Activated T-cell treated with anti-CD3 and anti-CD28 coated beads, Interleukin-2, amount 50 U/mL, for 24 hours (primary cell): ENCODE results near the gene PNPLA7.

ENCODE experiments used
- DNase-seq: peaks from one replicate; pipeline ENCODE4 v3.0.0-alpha.2; 2020
- H3K27ac Mint-ChIP-seq: 2 replicates; pipeline ENCODE4 v1.8.0; 2020; ENCODE audit warnings: mild to moderate bottlenecking, mixed read lengths
- H3K27me3 Mint-ChIP-seq: 2 replicates; pipeline ENCODE4 v1.8.0; 2020; ENCODE audit warnings: mixed read lengths
- H3K36me3 Mint-ChIP-seq: 2 replicates; pipeline ENCODE4 v1.8.0; 2020; ENCODE audit warnings: low read depth, mixed read lengths
- H3K4me1 Mint-ChIP-seq: 2 replicates; pipeline ENCODE4 v1.8.0; 2020; ENCODE audit warnings: low read depth, mixed read lengths
- H3K4me3 Mint-ChIP-seq: 2 replicates; pipeline ENCODE4 v1.8.0; 2020; ENCODE audit warnings: mild to moderate bottlenecking, moderate library complexity, mixed read lengths
- H3K9me3 Mint-ChIP-seq: 2 replicates; pipeline ENCODE4 v1.8.0; 2020; ENCODE audit warnings: mixed read lengths

PNPLA7 gene

GRCh38 chr9:137437691-137438590 lies 112.3 kb downstream of the PNPLA7 start:
- no peaks in the 10 kb centered on the region for H3K9me3 Mint-ChIP-seq
- no peak overlapping the region for H3K27ac Mint-ChIP-seq
- no peak for DNase-seq
- H3K4me3 Mint-ChIP-seq: no peak overlapping the region
- H3K4me1 Mint-ChIP-seq: peaks cover 2% of the 10 kb centered on the region
- H3K27me3 Mint-ChIP-seq: peaks cover 9% of the 10 kb centered on the region
- no peaks in the 10 kb centered on the region for H3K36me3 Mint-ChIP-seq

DNA sequence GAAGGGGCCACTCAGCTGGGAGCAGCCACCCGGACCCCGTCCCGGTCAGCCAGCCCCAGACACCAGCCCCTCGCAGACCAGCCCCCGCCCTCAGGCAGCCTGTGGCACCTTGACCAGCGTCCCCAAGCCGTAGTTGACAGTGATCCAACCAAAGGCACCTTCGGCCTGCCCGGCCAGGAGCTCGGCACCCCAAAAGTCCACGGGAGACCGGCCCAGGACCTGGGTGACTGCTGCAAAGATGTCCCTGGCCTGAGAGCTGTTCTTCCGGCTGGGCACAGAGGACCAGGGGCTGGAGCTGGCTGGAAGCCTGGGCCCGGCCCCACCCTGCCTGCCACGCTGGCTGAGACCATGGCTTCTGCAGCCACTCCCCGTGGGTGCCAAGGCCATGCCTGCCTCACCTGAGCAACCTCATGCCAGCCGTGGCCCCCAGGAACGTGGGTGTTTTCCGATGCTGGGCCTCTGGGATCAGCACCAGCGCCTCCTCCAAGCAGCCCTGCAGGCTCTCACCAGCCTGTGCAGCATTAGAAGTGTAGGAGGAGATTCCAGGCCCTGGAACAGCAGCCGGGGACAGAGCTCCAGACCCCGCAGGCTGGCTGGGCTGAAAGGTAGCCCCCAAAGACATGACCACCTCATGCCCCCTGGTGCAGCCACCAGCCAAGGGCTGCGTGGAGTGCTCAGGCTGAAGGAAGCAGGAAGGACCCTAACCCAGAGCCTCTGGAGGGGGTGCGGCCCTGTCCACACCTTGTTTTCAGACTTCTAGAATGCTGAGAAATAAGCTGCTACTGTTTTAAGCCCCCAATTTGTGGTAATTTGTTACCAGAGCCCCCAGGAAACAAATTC lies 113.2 kb downstream of the PNPLA7 start:
- no peak for DNase-seq
- no peaks in the 10 kb centered on the region for H3K36me3 Mint-ChIP-seq
- peaks cover 2% of the 10 kb centered on the region for H3K27me3 Mint-ChIP-seq
- H3K4me3 Mint-ChIP-seq: no peak overlapping the region
- peaks cover 2% of the 10 kb centered on the region for H3K4me1 Mint-ChIP-seq
- H3K9me3 Mint-ChIP-seq: no peaks in the 10 kb centered on the region
- no peak overlapping the region for H3K27ac Mint-ChIP-seq

DNA sequence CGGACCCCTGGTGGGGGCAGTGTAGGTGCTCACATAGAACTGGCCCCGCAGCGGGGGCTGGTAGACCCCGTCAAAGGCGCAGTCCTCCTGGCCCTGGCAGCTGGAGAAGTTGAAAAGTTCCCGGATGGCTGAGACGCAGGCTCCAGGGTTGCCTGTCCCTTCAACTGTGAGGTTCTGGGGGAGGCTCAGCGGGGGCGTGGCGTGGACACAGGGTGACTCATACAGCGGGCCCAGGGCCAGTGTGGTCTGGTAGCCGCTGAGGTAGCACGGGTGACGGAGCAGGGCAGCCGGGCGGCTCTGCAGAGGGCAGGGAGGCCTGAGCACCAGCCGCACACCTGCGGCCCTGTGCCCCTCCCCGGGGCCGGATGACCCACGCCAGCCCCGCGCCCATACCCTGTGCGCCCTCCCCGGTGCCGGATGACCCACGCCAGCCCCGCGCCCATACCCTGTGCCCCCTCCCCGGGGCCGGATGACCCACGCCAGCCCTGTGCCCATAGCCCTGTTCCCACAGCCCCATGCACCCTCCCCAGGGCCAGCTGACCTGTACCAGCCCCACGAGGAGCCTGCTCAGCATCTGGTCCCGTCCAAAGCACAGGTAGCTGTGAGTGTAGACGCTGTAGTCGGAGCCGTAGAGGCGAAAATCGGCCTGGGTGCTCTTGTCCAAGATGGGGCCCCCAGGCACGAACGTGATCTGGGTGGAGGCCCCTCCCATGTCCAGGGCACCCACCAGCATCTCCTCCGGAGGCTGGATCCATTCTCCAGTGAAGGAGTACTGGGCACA lies 114.0 kb downstream of the PNPLA7 start:
- no peaks in the 10 kb centered on the region for H3K36me3 Mint-ChIP-seq
- H3K9me3 Mint-ChIP-seq: no peaks in the 10 kb centered on the region
- H3K4me1 Mint-ChIP-seq: no peaks in the 10 kb centered on the region
- H3K27me3 Mint-ChIP-seq: no peaks in the 10 kb centered on the region
- no peak overlapping the region for H3K4me3 Mint-ChIP-seq
- H3K27ac Mint-ChIP-seq: no peak overlapping the region
- DNase-seq: no peak

GRCh38 chr9:137435381-137435891 lies 114.8 kb downstream of the PNPLA7 start:
- no peak overlapping the region for H3K27ac Mint-ChIP-seq
- DNase-seq: no peak
- no peaks in the 10 kb centered on the region for H3K4me1 Mint-ChIP-seq
- no peak overlapping the region for H3K4me3 Mint-ChIP-seq
- H3K36me3 Mint-ChIP-seq: no peaks in the 10 kb centered on the region
- no peaks in the 10 kb centered on the region for H3K27me3 Mint-ChIP-seq
- no peaks in the 10 kb centered on the region for H3K9me3 Mint-ChIP-seq

DNA sequence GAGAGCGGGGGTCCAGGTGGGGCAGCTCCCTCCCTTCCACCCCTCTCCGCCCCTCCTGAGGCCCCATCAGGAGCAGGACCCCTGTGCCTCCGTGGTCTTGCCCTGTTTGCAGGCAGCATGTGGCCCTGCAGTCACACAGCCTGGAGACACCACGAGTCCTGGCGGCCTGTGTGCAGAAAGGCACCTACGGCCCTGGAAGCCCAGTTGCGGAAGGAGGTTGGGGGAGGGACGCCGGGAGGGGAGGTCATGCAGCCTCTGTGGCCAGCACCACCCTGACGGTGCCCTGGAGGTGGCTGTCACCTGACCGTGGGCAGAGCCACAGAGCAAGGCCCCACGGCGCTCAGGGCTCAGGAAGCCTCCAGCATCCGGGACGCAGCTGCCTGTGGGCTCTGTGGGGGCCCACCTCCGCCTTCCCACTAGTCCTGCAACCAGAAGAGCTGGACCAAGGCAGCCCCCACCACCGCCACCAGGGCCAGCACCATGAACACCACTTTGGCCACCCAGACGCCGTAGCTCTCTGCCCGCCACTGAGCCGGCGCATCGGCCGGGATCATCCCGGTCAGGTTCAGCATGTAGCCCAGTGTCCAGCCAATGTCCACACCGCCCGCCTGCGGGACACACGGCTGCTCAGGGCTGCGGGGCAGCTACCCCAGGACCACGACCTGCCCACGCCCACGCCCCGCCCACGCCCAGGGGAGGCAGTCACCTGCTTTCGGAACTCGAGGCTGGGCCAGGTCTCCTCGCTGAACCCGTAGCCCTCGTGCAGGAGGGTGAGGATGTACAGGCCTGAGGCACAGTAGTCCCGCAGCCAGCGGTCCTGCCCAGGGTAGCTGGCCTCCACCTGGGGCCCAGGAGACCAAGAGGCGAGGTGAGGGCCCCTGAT lies 115.5 kb downstream of the PNPLA7 start:
- no peak for DNase-seq
- Mint-ChIP-seq H3K27me3 (no peaks in the 10 kb centered on the region), H3K4me3 (no peak overlapping the region), H3K4me1 (no peaks in the 10 kb centered on the region), H3K9me3 (no peaks in the 10 kb centered on the region), H3K27ac (no peak overlapping the region), H3K36me3 (no peaks in the 10 kb centered on the region)

GRCh38 chr9:137433916-137434431 lies 116.2 kb downstream of the PNPLA7 start:
- Mint-ChIP-seq H3K9me3 (no peaks in the 10 kb centered on the region), H3K4me1 (no peaks in the 10 kb centered on the region), H3K27me3 (no peaks in the 10 kb centered on the region), H3K36me3 (no peaks in the 10 kb centered on the region), H3K4me3 (no peak overlapping the region), H3K27ac (no peak overlapping the region)
- DNase-seq: no peak

GRCh38 chr9:137433349-137433915 lies 116.8 kb downstream of the PNPLA7 start:
- no peak overlapping the region for H3K27ac Mint-ChIP-seq
- H3K36me3 Mint-ChIP-seq: no peaks in the 10 kb centered on the region
- H3K4me3 Mint-ChIP-seq: no peak overlapping the region
- H3K9me3 Mint-ChIP-seq: no peaks in the 10 kb centered on the region
- H3K4me1 Mint-ChIP-seq: no peaks in the 10 kb centered on the region
- DNase-seq: no peak
- H3K27me3 Mint-ChIP-seq: no peaks in the 10 kb centered on the region

DNA sequence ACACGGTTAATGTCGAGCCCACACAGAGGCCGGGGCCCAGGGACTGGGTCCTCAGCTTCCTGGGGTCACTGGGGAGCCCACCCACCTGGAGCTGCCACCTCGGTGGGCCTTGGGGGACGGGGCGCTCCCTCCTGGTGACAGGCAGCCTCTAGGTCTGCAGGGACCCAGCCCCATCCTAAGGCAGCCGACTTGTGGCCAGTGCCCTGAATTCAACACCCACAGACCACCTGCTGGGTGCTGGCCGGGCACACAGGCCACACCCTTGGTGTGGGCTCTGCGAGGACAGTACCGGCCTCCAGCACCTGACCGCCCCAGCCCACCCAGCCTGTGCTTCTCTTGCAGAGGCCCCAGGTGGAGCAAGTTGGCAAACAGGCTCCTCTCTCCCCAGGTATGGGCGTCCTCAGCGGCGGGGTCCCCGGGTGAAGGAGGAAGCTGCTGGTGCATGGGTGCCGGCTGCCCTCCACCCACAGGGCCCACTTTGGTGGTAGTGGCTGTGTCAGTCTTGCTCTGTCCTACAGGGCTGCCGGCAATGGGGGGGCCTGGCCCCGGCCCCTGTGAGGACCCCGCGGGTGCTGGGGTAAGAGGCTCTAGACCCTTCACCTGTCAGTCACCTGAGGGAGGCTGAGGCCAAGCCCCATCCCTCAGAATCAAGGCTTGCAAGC lies 117.4 kb downstream of the PNPLA7 start:
- H3K4me3 Mint-ChIP-seq: no peak overlapping the region
- H3K36me3 Mint-ChIP-seq: no peaks in the 10 kb centered on the region
- no peaks in the 10 kb centered on the region for H3K27me3 Mint-ChIP-seq
- H3K4me1 Mint-ChIP-seq: no peaks in the 10 kb centered on the region
- no peak for DNase-seq
- no peaks in the 10 kb centered on the region for H3K9me3 Mint-ChIP-seq
- H3K27ac Mint-ChIP-seq: no peak overlapping the region

DNA sequence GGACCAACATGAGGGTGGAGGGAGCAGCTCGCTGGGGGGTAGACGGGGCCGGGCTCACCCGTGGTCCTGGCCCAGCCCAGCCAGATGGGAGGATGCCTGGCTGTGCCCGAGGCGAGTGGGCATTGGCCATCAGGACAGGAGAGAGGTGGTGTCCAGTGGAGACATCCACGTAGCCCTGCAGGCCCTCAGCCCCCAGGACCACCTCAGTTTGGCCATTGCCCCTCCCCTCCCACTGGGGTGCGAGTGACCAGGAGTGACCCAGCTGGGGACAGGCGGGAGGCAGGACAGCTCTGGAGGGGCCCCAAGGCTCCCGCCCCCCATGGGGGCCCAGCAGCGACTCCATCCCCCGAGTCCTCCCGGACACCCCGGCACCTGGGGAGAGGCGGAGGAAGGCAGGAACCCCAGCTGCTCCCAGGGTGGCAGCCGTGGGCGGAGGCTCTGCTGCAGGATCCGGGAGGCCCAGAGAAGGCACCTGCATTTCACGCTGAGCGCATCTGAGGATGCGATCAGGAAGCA lies 118.7 kb downstream of the PNPLA7 start:
- no peak for DNase-seq
- H3K9me3 Mint-ChIP-seq: no peaks in the 10 kb centered on the region
- H3K27ac Mint-ChIP-seq: no peak overlapping the region
- no peaks in the 10 kb centered on the region for H3K36me3 Mint-ChIP-seq
- H3K4me3 Mint-ChIP-seq: no peak overlapping the region
- H3K27me3 Mint-ChIP-seq: no peaks in the 10 kb centered on the region
- no peaks in the 10 kb centered on the region for H3K4me1 Mint-ChIP-seq

GRCh38 chr9:137430723-137431415 lies 119.3 kb downstream of the PNPLA7 start:
- Mint-ChIP-seq H3K9me3 (no peaks in the 10 kb centered on the region), H3K4me1 (no peaks in the 10 kb centered on the region), H3K4me3 (no peak overlapping the region), H3K27ac (no peak overlapping the region), H3K36me3 (no peaks in the 10 kb centered on the region), H3K27me3 (no peaks in the 10 kb centered on the region)
- no peak for DNase-seq

- no peaks in the 10 kb centered on the region for H3K36me3 Mint-ChIP-seq
- no peaks in the 10 kb centered on the region for H3K9me3 Mint-ChIP-seq
- no peak overlapping the region for H3K4me3 Mint-ChIP-seq
Observed at GRCh38 chr9:137429974-137430722, 120.1 kb downstream of the PNPLA7 start.

DNA sequence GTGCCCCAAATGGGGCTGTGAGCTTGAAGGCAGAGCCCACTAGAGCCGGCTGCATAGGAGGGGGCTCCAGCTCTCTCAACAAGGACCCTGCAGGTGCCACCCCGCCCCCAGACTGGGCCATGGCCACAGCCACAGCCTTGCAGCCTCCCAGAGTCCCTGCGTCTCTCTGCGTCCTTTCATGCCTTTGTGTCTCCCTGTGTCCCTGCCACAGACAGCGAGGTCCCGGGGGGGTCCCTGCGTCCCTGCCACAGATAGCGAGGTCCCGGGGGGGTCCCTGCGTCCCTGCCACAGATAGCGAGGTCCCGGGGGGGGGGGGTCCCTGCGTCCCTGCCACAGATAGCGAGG lies 120.7 kb downstream of the PNPLA7 start:
- no peak for DNase-seq
- Mint-ChIP-seq H3K27me3 (no peaks in the 10 kb centered on the region), H3K27ac (no peak overlapping the region), H3K4me1 (no peaks in the 10 kb centered on the region), H3K9me3 (no peaks in the 10 kb centered on the region), H3K36me3 (no peaks in the 10 kb centered on the region), H3K4me3 (no peak overlapping the region)

More at GRCh38 chr9:137429974-137430722, 120.1 kb downstream of the PNPLA7 start:
- Mint-ChIP-seq H3K27ac (no peak overlapping the region), H3K27me3 (no peaks in the 10 kb centered on the region), H3K4me1 (no peaks in the 10 kb centered on the region)
- no peak for DNase-seq
